Left lung (tissue), 10 donors: Measurements from ENCODE around the gene RHOB. TPM values are rescaled to one million over a fixed set of nuclear protein-coding genes. Genes with fewer than 3 reads are reported as not detected.

Source experiments
- ATAC-seq: fragments of 200-7000 bp; cut with Tn5 transposase; one replicate; pipeline ENCODE4 v1.9.1; 2020; ENCODE audit warnings: moderate library complexity
- DNase-seq, 4 donors: peaks; one replicate each; pipeline ENCODE4 v3.0.0-alpha.2; 2013 to 2020
- H3K27ac ChIP-seq, 2 donors: fragments of 200-600 bp; sonication (generic) in 1 of 2; one replicate each; pipeline versions ENCODE4 v1.5.0 to v1.8.0; 2020 to 2021
- H3K27me3 ChIP-seq, 2 donors: fragments of 200-600 bp; sonication (generic) in 1 of 2; one replicate each; pipeline versions ENCODE4 v1.5.0 to v1.8.0; 2020 to 2021
- H3K36me3 ChIP-seq, 2 donors: fragments of 200-600 bp; sonication (generic) in 1 of 2; one replicate each; pipeline versions ENCODE4 v1.5.0 to v1.8.0; 2020 to 2021
- H3K4me1 ChIP-seq, 2 donors: fragments of 200-600 bp; one replicate each; pipeline ENCODE4 v1.8.0; 2021
- H3K4me3 ChIP-seq, 2 donors: fragments of 200-600 bp; sonication (generic) in 1 of 2; one replicate each; pipeline versions ENCODE4 v1.5.0 to v1.8.0; 2020 to 2021; ENCODE audit warnings: mild to moderate bottlenecking in 1 of 2
- H3K9me3 ChIP-seq, 2 donors: fragments of 200-600 bp; sonication (generic) in 1 of 2; one replicate each; pipeline versions ENCODE4 v1.5.0 to v1.8.0; 2020 to 2021
- CTCF ChIP-seq, 2 donors: fragments of 200-600 bp; sonication (generic) in 1 of 2; IDR thresholded peaks; one replicate each; pipeline versions ENCODE4 v1.5.0 to v1.8.0; 2021; ENCODE audit warnings: antibody characterized with exemption in 2 of 2
- intact Hi-C, 2 donors: fragments of 100-400 bp; cut with DNase I; formaldehyde crosslinking; loops; one replicate each; pipeline versions ENCODE4 v1.11.2 to v1.14.2; 2022
- polyA plus RNA-seq, 6 donors: library from polyadenylated mRNA; unstranded; fragments of 120-200 nt; gene quantifications; one replicate each; pipeline ENCODE4 v1.2.1, GENCODE V29; 2013; ENCODE audit not compliant: insufficient read length in 6 of 6
- total RNA-seq, 2 donors: library from RNA; stranded (reverse); fragmentation: NEBNext Ultra II Directional; extraction: Animal tissue kit (Norgen Biotek cat#: 25700); gene quantifications; one replicate each; pipeline ENCODE4 v1.2.1, GENCODE V29; 2021
- donor health status: DM: no; HTN: yes; CAD: no.
- donor health status: DM: no; HTN: no; CAD: no.

Gene RHOB
- total and polyA plus RNA-seq, 8 donors: 54.0 to 172 (median 101) TPM

- peak overlapping the region; percentile 2 to 25 for H3K27ac ChIP-seq
- no peaks in the 10 kb centered on the region for H3K9me3 ChIP-seq
- intact Hi-C loops: no loop called here
- ATAC-seq (no peak), DNase-seq (peak in 2 of 4 donors; percentile 76 to 80)
- H3K4me1 ChIP-seq: peaks cover 28 to 49% of the 10 kb centered on the region in 2 donors
- H3K27me3 ChIP-seq: no peaks in the 10 kb centered on the region
- TF ChIP-seq CTCF (IDR thresholded peaks at IDR 0.05): no peak
- no peaks in the 10 kb centered on the region for H3K36me3 ChIP-seq
- no peak overlapping the region for H3K4me3 ChIP-seq
These were observed 24.2 kb upstream of the RHOB start for GRCh38 chr2:20422402-20423271.

GRCh38 chr2:20423359-20423758 is 23.5 kb upstream of the RHOB start:
- H3K4me3 ChIP-seq: no peak overlapping the region
- no peak for TF ChIP-seq CTCF (IDR thresholded peaks at IDR 0.05)
- H3K36me3 ChIP-seq: no peaks in the 10 kb centered on the region
- DNase-seq (no peak), ATAC-seq (no peak)
- H3K4me1 ChIP-seq: peaks cover 27 to 49% of the 10 kb centered on the region in 2 donors
- H3K27ac ChIP-seq: peak overlapping the region in 1 of 2 donors; percentile 85
- no peaks in the 10 kb centered on the region for H3K9me3 ChIP-seq
- H3K27me3 ChIP-seq: no peaks in the 10 kb centered on the region
- intact Hi-C loops: no loop called here

- intact Hi-C loops: no loop called here
- ATAC-seq (no peak), DNase-seq (no peak)
- H3K9me3 ChIP-seq: no peaks in the 10 kb centered on the region
- H3K27me3 ChIP-seq: no peaks in the 10 kb centered on the region
- no peak overlapping the region for H3K4me3 ChIP-seq
- H3K27ac ChIP-seq: peak overlapping the region; percentile 76 to 85
- peaks cover 25 to 49% of the 10 kb centered on the region in 2 donors for H3K4me1 ChIP-seq
- H3K36me3 ChIP-seq: no peaks in the 10 kb centered on the region
- TF ChIP-seq CTCF (IDR thresholded peaks at IDR 0.05): no peak
These were observed 23.0 kb upstream of the RHOB start for GRCh38 chr2:20423847-20424246.

- Histone ChIP-seq H3K36me3 (no peaks in the 10 kb centered on the region), H3K27me3 (no peaks in the 10 kb centered on the region), H3K27ac (peak overlapping the region; percentile 76 to 85), H3K4me3 (peak overlapping the region in 1 of 2 donors; percentile 4), H3K9me3 (no peaks in the 10 kb centered on the region), H3K4me1 (peaks cover 20 to 56% of the 10 kb centered on the region in 2 donors)
- TF ChIP-seq CTCF (IDR thresholded peaks at IDR 0.05): no peak
- DNase-seq: peak in 2 of 4 donors; percentile 79 to 86
- intact Hi-C loops: no loop called here
- peak; percentile 45 for ATAC-seq
These were observed 22.3 kb upstream of the RHOB start for GRCh38 chr2:20424300-20425290.
